GM19025 (cell line): ENCODE results near the gene DNAH11.
"Not testable (repeated sequence)": the region's sequence is repeated elsewhere in the genome, so short reads cannot be mapped to it uniquely, and the experiment has no call there.

Experiments used
- ATAC-seq: cut with Tn5 transposase; IDR thresholded peaks from one replicate; pipeline ENCODE4 v1.9.1; 2021; ENCODE audit warnings: mild to moderate bottlenecking, low read depth, moderate library complexity; ENCODE audit not compliant: unreplicated experiment

DNAH11 gene

DNA sequence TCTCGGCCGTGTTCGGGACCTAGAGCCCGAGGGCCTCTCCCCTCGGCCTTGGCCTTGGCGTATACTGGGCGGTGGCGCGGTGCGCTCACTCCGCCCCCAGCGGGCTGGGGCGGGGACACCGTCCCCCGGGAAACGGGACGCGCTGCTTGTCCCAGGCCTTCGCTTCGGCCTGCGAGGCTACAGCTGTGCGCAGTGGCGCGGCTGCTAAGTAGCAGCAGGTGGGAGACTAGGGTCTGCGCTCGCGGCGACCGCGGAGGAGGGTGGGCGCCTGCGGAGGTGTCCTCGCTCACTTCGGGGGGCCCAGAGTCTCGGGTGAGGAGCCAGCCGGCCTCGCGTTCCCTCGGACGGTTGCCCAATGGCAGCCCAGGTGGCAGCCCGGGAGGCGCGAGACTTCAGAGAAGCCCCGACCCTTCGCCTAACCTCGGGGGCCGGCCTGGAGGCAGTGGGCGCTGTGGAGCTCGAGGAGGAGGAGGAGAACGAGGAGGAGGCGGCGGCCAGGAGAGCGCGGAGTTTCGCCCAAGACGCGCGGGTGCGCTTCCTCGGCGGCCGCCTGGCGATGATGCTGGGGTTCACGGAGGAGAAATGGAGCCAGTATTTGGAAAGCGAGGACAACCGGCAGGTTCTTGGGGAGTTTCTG, at the start of gene DNAH11:
Gene DNAH11 (plus strand): TSS at position 149 of the 637 bp plus-strand sequence. CDS start 207 bp downstream, at position 356.
- ATAC-seq: peak; percentile 69

DNA sequence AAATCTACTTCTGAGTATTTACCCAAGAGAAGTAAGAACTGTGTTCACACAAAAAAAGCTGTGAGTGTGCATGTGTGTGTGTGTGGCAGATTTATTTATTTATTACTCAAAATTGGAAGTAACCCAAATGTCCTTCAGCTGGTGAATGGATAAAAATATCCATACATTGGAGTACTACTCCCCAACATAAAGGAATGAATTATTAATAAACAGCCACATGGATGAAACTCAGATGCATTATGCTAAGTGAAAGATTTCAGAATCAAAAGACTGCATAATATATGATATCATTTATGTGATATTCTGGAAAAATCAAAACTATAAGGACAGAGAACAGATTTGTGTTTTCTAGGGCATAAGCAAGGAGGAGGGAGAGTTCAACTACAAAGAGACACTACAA, 47.1 kb upstream of the DNAH11 start:
- ATAC-seq: no peak

- no peak for ATAC-seq
Observed at GRCh38 chr7:21497072-21497471, 45.8 kb upstream of the DNAH11 start.

DNA sequence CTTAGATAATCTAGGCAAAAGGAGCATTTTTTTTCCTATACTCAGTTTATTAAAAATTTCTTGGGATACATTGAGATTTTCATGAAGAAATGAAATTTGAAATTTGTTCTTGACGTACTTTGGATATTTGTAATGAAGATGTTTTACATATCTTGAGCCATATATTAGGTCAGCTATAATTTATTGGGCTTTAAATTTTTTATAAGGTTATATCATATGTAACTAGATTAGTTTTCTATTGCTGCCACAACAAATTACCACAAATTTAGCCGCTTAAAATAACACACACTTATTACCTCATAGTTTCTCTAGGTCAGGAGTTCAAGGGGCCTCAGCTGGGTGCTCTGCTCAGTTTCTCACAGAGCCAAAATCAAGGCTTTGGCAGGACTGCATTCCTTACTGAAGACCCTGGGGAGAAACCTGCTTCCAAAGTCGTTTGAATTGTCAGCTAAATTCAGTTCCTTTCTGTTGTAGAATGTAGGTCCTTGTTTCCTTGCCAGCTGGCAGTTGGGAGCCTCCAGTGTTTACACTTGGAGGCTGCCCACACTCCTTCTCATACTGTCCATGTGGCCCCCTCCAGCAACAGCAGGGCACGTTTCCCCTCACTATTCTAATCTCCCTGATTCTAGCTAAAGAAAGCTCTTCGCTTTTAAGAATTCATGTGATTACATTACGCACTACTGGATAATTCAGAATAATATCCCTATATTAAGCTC, 42.6 kb upstream of the DNAH11 start:
- no peak for ATAC-seq

- ATAC-seq: no peak
Observed at GRCh38 chr7:21504021-21504420, 38.8 kb upstream of the DNAH11 start.

DNA sequence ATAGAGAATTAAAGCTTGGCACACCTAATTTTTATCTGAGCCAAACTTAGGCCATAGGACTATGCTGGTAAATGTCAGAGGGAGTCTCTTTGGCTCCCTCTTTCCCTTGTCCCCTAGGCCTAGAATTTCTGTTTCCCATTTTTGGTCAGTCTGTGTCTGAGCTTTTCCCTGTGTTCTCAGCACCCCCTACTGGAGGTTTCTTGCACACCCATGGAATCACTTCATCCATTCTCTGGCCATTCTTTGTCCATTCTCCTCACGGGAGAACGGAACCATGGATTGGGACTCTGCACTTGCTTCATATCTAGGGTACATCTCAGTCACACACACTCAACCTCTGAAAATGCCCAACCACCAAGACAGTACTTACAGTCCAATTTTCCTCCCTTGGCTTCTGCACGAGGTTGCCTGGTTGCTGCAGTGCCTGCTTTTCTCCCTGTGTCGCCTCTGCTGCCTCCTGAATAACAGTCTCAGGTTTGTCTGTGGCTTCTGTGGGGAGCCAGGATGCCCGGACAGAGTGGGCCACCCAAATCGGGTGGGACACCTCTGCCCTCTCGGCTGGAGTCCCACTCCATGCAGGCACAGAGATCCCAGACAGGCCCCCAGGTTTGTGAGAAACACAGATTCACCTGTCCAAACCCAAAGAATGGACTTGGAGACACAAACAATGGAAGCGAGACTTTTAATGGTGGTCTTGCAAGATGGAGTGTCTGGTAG, 35.1 kb upstream of the DNAH11 start:
- no peak for ATAC-seq

GRCh38 chr7:21508538-21508937, 34.3 kb upstream of the DNAH11 start:
- no peak for ATAC-seq

- ATAC-seq: no peak
Observed at GRCh38 chr7:21514062-21514461, 28.8 kb upstream of the DNAH11 start.

GRCh38 chr7:21524680-21525079, 18.2 kb upstream of the DNAH11 start:
- ATAC-seq: no peak

- ATAC-seq: no peak
Observed at GRCh38 chr7:21526007-21526406, 16.8 kb upstream of the DNAH11 start.

DNA sequence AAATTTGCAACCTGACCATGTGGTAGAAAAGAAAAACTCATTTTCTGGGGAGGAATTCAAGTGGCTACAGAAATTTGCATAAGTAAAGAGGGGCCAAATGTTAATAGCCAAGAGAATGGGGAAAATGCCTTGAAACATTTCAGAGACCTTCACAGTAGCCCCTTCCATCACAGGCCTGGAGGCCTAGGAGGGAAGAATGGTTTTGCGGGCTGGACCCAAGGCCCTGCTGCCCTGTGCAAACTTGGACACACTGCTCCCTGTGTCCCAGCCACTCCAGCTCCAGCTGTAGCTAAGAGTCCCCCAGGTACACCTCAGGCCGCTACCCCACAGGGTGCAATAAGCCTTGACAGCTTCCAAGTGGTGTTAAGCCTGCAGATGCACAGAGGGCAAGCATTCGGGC, 16.4 kb upstream of the DNAH11 start:
- ATAC-seq: no peak

DNA sequence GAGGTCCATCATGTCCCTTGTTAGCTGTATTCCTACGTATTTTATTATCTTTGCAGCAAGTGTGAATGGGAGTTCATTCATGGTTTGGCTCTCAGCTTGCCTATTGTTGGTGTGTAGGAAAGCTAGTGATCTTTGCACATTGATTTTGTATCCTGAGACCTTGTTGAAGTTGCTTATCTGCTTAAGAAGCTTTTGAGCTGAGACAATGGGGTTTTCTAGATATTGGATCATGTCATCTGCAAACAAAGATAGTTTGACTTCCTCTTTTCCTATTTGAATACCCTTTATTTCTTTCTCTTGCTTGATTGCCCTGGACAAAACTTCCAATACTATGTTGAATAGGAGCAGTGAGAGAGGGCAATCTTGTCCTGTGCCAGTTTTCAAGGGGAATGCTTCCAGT, 10.4 kb upstream of the DNAH11 start:
- not testable (repeated sequence) for ATAC-seq

GRCh38 chr7:21533646-21534045, 9.2 kb upstream of the DNAH11 start:
- not testable (repeated sequence) for ATAC-seq

GRCh38 chr7:21536445-21537118, 6.3 kb upstream of the DNAH11 start:
- ATAC-seq: not testable (repeated sequence)

GRCh38 chr7:21538936-21539495, 3.8 kb upstream of the DNAH11 start:
- no peak for ATAC-seq

GRCh38 chr7:21543528-21544302, 876 bp downstream of the DNAH11 start:
- ATAC-seq: no peak

- no peak for ATAC-seq
Observed at GRCh38 chr7:21544303-21544656, 1.4 kb downstream of the DNAH11 start.

- ATAC-seq: no peak
Observed at GRCh38 chr7:21544715-21545114, 1.9 kb downstream of the DNAH11 start.

- no peak for ATAC-seq
Observed at GRCh38 chr7:21547501-21547900, 4.7 kb downstream of the DNAH11 start.

- no peak for ATAC-seq
Observed at GRCh38 chr7:21548491-21548890, 5.7 kb downstream of the DNAH11 start.
